ENCODE results near the gene SERP1. TPM values are rescaled to one million over a fixed set of nuclear protein-coding genes. Genes with fewer than 3 reads are reported as not detected.
A peak's percentile ranks its signal among the peaks of the same experiment; 100 is the strongest.

SERP1 gene
- polyA plus RNA-seq (2013), result 190 TPM

DNA sequence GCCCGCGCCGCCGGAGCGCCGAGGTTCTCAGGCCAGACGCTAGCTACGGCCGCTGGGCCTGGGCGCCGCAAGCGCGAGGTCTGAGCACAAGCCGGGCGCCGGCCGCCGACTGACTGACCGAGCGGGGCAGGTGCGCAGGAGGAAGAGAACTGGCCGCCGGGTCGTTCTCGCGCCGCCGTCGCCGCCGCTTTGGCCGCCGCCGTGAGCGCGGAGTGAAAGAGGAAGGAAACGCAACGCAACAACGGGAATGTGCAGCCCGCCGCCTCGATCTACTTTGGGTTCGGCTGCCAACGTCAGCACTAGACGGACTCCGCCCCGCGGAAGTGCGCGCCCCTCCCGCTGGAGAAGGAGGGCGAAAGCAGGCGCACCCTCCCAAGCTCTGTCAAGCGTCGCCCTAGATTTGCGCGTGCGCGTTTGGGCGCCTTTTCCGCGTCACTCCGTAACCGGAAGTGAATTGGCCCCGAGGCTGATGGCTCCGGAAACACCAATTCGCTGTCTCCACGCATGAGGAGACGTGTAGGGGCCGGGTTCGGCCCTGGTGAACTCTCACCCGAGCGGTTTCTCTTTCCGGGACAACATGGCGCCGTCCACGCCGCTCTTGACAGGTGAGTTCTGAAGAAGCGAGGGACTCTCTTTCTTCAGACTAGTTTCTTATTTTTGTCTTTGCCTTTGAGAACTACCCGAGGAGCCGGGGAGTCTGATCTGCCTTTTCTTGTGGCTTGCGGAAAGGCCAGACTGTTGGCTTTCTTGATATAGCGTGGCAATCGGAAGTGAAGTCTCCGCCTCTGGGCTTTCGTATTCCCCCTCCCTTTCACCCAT is at the start of gene SERP1, which contains the start of gene EIF2A:
Gene SERP1 (minus strand): TSS at position 271 of the 819 bp plus-strand sequence. CDS start 361 bp downstream, outside the sequence.
Gene EIF2A (plus strand): TSS at position 562 of the 819 bp plus-strand sequence. CDS start 16 bp downstream, at position 578.
- CTCF ChIA-PET, result interaction anchor here (0.7 to 0.8 kb wide), 2 partner anchors 30 to 56 kb away, joined by 3 read pairs; no protein-coding TSS in a partner anchor
- DNase-seq, result peak; percentile 99 to 100 (median 100)
- peaks cover 11 to 32% (median 24%) of the 10 kb centered on the region in 4 experiments for H3K4me1 ChIP-seq (ENCODE audit: control extremely low read depth in 1 of 4, control insufficient read depth in 4 of 4, insufficient read depth in 4 of 4, low read length in 3 of 4)

DNA sequence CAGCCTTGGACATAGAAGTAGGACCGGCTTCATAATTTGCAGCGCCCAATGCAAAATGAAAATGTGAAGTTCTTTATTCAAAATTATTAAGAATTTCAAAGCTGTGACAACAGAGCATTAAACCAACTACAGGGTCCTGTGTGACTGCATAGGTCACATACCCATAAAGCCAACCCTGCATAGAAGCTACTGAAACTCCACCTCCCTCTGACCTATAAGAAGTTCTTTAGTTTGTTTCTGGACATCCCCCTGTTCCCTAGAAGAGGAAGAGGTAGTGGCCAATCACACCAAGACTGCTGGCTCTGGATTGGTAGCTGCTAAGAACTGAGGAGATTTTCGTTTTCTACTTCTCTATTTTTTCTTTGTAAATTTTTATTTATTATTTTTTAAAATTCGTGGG is 47.9 kb upstream of the SERP1 start:
- no peaks in the 10 kb centered on the region for H3K9me3 ChIP-seq (ENCODE audit: control extremely low read depth in 1 of 5, control insufficient read depth in 4 of 5, insufficient read depth in 2 of 5, low read depth in 1 of 5, low read length in 4 of 5)
- H3K4me3 ChIP-seq (ENCODE audit: control insufficient read depth in 1 of 7, extremely low read depth in 1 of 7, insufficient read depth in 4 of 7, low read depth in 2 of 7, low read length in 6 of 7), result no peak overlapping the region
- ChIA-PET CTCF (interaction anchor here (1.1 to 2.4 kb wide), 5 partner anchors 9 to 66 kb away, joined by 3 to 6 read pairs (median 4); partner anchors contain the start of gene SELENOT), POLR2A (no interaction called here)
- no peak overlapping the region for H3K27ac ChIP-seq (ENCODE audit: insufficient read depth in 1 of 2, low read depth in 1 of 2, low read length in 2 of 2, poor library complexity in 1 of 2, severe bottlenecking in 2 of 2)
- no peaks in the 10 kb centered on the region for H3K4me1 ChIP-seq (ENCODE audit: control extremely low read depth in 1 of 4, control insufficient read depth in 4 of 4, insufficient read depth in 4 of 4, low read length in 3 of 4)
- H3K36me3 ChIP-seq (ENCODE audit: control insufficient read depth in 4 of 4, insufficient read depth in 4 of 4, low read length in 3 of 4), result peaks cover 0 to 2% (median 0%) of the 10 kb centered on the region in 4 experiments
- no CpG with 5 or more reads among the region's 4 CpGs for WGBS (ENCODE audit: insufficient coverage)
- no peaks in the 10 kb centered on the region for H3K27me3 ChIP-seq (replicated peaks in 2 of 5; ENCODE audit: control insufficient read depth in 4 of 5, insufficient read depth in 5 of 5, low read length in 4 of 5)
- DNase-seq, result no peak

More for the DNA sequence above, at the start of gene SERP1, which contains the start of gene EIF2A:
- H3K27me3 ChIP-seq (replicated peaks in 2 of 5; ENCODE audit: control insufficient read depth in 4 of 5, insufficient read depth in 5 of 5, low read length in 4 of 5), result no peaks in the 10 kb centered on the region
- peak within 1 kb of the TSS; percentile 99 for H3K27ac ChIP-seq (ENCODE audit: insufficient read depth in 1 of 2, low read depth in 1 of 2, low read length in 2 of 2, poor library complexity in 1 of 2, severe bottlenecking in 2 of 2)
- H3K36me3 ChIP-seq (ENCODE audit: control insufficient read depth in 4 of 4, insufficient read depth in 4 of 4, low read length in 3 of 4), result peaks cover 6 to 37% (median 12%) of the 10 kb centered on the region in 4 experiments
- H3K4me3 ChIP-seq (ENCODE audit: control insufficient read depth in 1 of 7, extremely low read depth in 1 of 7, insufficient read depth in 4 of 7, low read depth in 2 of 7, low read length in 6 of 7), result peak within 1 kb of the TSS; percentile 91 to 100 (median 96)
- WGBS (ENCODE audit: insufficient coverage), result under 1% methylated on average over 81 of the region's 86 CpGs
- no peaks in the 10 kb centered on the region for H3K9me3 ChIP-seq (ENCODE audit: control extremely low read depth in 1 of 5, control insufficient read depth in 4 of 5, insufficient read depth in 2 of 5, low read depth in 1 of 5, low read length in 4 of 5)
- POLR2A ChIA-PET, result interaction anchor here (0.6 to 1.4 kb wide), 9 partner anchors 15 to 537 kb away, joined by 3 to 4 read pairs (median 3); partner anchors contain the start of genes SELENOT, SIAH2 and TSC22D2

DNA sequence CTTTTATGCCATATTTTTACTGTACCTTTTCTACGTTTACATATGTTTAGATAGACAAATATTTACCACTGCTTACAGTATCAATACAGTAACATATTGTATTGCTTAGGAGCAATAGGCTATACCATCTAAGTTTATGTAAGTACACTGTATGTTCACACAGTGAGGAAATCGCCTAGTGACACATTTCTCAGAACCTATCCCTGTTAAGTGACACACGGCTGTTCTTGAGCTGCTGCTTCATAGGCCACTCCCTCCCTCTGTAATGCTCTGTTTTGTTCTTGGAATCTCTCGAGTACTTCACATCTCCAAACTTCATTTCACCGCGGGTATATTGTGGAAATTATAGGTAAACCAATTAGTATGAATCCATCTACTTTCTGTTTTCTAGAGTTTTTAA is 43.5 kb upstream of the SERP1 start:
- Histone ChIP-seq H3K27ac (ENCODE audit: insufficient read depth in 1 of 2, low read depth in 1 of 2, low read length in 2 of 2, poor library complexity in 1 of 2, severe bottlenecking in 2 of 2) (no peak overlapping the region), H3K4me3 (ENCODE audit: control insufficient read depth in 1 of 7, extremely low read depth in 1 of 7, insufficient read depth in 4 of 7, low read depth in 2 of 7, low read length in 6 of 7) (no peak overlapping the region), H3K36me3 (ENCODE audit: control insufficient read depth in 4 of 4, insufficient read depth in 4 of 4, low read length in 3 of 4) (peaks cover 4 to 12% (median 12%) of the 10 kb centered on the region in 4 experiments), H3K4me1 (ENCODE audit: control extremely low read depth in 1 of 4, control insufficient read depth in 4 of 4, insufficient read depth in 4 of 4, low read length in 3 of 4) (no peaks in the 10 kb centered on the region), H3K9me3 (ENCODE audit: control extremely low read depth in 1 of 5, control insufficient read depth in 4 of 5, insufficient read depth in 2 of 5, low read depth in 1 of 5, low read length in 4 of 5) (no peaks in the 10 kb centered on the region), H3K27me3 (replicated peaks in 2 of 5; ENCODE audit: control insufficient read depth in 4 of 5, insufficient read depth in 5 of 5, low read length in 4 of 5) (no peaks in the 10 kb centered on the region)
- no peak for DNase-seq
- WGBS (ENCODE audit: insufficient coverage), result no CpG with 5 or more reads among the region's 6 CpGs
- CTCF ChIA-PET, result interaction anchor here (1.0 to 1.9 kb wide), 5 partner anchors 11 to 275 kb away, joined by 3 to 5 read pairs (median 4); no protein-coding TSS in a partner anchor
- POLR2A ChIA-PET, result no interaction called here

DNA sequence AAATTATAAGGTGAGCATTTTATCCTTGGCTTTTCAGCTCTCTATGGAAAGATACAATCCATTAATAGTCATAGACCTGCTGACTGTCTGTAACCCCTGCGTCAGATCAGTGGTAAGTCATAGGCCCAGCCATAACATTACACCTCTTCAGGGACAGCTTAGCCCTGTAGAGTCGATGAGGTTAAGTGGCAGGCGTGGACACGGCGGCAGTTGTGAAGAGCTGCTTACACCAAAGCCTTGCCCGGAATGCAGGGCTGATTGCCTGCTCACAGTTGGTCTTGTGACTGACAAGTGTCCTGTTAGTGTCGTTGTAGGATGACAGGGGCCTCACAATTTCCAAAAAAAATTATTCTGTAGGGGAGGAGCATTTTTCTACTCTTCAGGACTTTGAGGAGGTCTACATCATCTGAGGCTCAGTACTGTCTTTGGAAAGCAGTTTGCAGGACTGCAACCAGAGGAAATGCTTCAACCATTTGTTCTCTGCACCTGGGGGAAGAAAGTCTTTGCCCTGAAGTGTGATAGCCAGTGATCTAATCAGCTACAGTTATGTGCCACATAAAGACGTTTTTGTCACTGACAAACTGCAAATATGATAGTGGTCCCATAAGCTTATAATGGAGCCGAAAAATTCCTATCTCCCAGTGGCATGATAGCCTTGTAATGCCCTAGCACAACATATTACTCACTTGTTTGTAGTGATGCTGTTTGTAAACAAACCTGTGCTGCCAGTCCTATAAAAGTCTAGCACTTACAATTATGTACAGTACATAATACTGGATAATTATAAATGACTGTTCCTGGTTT is 41.9 kb upstream of the SERP1 start:
- no peak for DNase-seq
- H3K4me1 ChIP-seq (ENCODE audit: control extremely low read depth in 1 of 4, control insufficient read depth in 4 of 4, insufficient read depth in 4 of 4, low read length in 3 of 4), result no peaks in the 10 kb centered on the region
- no peak overlapping the region for H3K27ac ChIP-seq (ENCODE audit: insufficient read depth in 1 of 2, low read depth in 1 of 2, low read length in 2 of 2, poor library complexity in 1 of 2, severe bottlenecking in 2 of 2)
- CTCF ChIA-PET, result interaction anchor here (0.8 to 1.9 kb wide), 8 partner anchors 10 to 133 kb away, joined by 3 to 5 read pairs (median 4); no protein-coding TSS in a partner anchor
- no peaks in the 10 kb centered on the region for H3K9me3 ChIP-seq (ENCODE audit: control extremely low read depth in 1 of 5, control insufficient read depth in 4 of 5, insufficient read depth in 2 of 5, low read depth in 1 of 5, low read length in 4 of 5)
- WGBS (ENCODE audit: insufficient coverage), result 82% methylated on average over 7 of the region's 9 CpGs
- H3K4me3 ChIP-seq (ENCODE audit: control insufficient read depth in 1 of 7, extremely low read depth in 1 of 7, insufficient read depth in 4 of 7, low read depth in 2 of 7, low read length in 6 of 7), result no peak overlapping the region
- peaks cover 14 to 22% (median 16%) of the 10 kb centered on the region in 4 experiments for H3K36me3 ChIP-seq (ENCODE audit: control insufficient read depth in 4 of 4, insufficient read depth in 4 of 4, low read length in 3 of 4)
- POLR2A ChIA-PET, result no interaction called here
- H3K27me3 ChIP-seq (replicated peaks in 2 of 5; ENCODE audit: control insufficient read depth in 4 of 5, insufficient read depth in 5 of 5, low read length in 4 of 5), result no peaks in the 10 kb centered on the region

DNA sequence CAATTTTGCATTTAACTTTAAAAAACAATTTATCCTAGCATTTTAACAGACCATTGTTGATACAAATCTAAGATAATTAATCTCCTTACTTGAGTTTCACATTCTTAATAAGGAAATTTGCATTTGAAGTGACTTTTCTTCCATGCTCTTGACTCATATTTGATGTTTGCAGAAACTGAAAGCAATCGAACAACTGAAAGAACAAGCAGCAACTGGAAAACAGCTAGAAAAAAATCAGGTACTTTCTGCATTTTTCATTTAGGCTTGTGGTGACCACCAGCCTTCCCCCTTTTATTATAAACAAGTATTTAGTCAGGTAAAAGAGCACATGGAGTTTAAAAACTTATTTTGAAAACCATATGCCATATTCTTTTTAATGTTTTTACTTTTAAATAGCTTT is 36.7 kb upstream of the SERP1 start:
- DNase-seq, result no peak
- ChIA-PET CTCF (interaction anchor here (1.0 kb wide), 1 partner anchor 15 kb away, joined by 3 read pairs; no protein-coding TSS in a partner anchor), POLR2A (interaction anchor here (1.3 kb wide), 1 partner anchor 20 kb away, joined by 3 read pairs; the partner anchor contains the start of gene SELENOT)
- Histone ChIP-seq H3K4me3 (ENCODE audit: control insufficient read depth in 1 of 7, extremely low read depth in 1 of 7, insufficient read depth in 4 of 7, low read depth in 2 of 7, low read length in 6 of 7) (no peak overlapping the region), H3K4me1 (ENCODE audit: control extremely low read depth in 1 of 4, control insufficient read depth in 4 of 4, insufficient read depth in 4 of 4, low read length in 3 of 4) (no peaks in the 10 kb centered on the region), H3K9me3 (ENCODE audit: control extremely low read depth in 1 of 5, control insufficient read depth in 4 of 5, insufficient read depth in 2 of 5, low read depth in 1 of 5, low read length in 4 of 5) (no peaks in the 10 kb centered on the region), H3K27ac (ENCODE audit: insufficient read depth in 1 of 2, low read depth in 1 of 2, low read length in 2 of 2, poor library complexity in 1 of 2, severe bottlenecking in 2 of 2) (no peak overlapping the region), H3K36me3 (ENCODE audit: control insufficient read depth in 4 of 4, insufficient read depth in 4 of 4, low read length in 3 of 4) (peaks cover 22 to 63% (median 34%) of the 10 kb centered on the region in 4 experiments), H3K27me3 (replicated peaks in 2 of 5; ENCODE audit: control insufficient read depth in 4 of 5, insufficient read depth in 5 of 5, low read length in 4 of 5) (no peaks in the 10 kb centered on the region)
- WGBS (ENCODE audit: insufficient coverage), result no CpG with 5 or more reads among the region's 1 CpG

DNA sequence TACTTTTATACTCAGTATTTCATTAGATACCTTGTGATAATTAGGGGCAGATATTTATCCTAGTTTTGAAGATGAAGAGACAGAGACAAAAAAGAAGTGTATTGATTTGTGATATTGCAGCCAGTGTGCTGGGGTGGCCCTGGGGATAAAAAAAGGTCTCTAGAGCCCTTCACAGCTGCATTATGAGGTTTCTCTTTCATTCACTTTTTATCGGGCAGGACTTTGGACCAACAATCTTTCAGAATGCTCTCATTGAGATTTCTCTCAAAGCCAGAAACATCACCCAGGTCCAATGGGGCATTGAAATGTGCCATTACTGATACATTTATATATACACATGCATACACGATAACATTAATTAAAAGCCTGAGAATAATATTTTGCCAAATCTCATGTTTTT is 36.3 kb upstream of the SERP1 start:
- 100% methylated on average over 1 of the region's 2 CpGs for WGBS (ENCODE audit: insufficient coverage)
- ChIA-PET POLR2A (interaction anchor here (1.3 kb wide), 1 partner anchor 21 kb away, joined by 3 read pairs; the partner anchor contains the start of gene SELENOT), CTCF (interaction anchor here (1.0 kb wide), 1 partner anchor 14 kb away, joined by 3 read pairs; no protein-coding TSS in a partner anchor)
- H3K4me1 ChIP-seq (ENCODE audit: control extremely low read depth in 1 of 4, control insufficient read depth in 4 of 4, insufficient read depth in 4 of 4, low read length in 3 of 4), result no peaks in the 10 kb centered on the region
- no peaks in the 10 kb centered on the region for H3K27me3 ChIP-seq (replicated peaks in 2 of 5; ENCODE audit: control insufficient read depth in 4 of 5, insufficient read depth in 5 of 5, low read length in 4 of 5)
- no peak for DNase-seq
- H3K9me3 ChIP-seq (ENCODE audit: control extremely low read depth in 1 of 5, control insufficient read depth in 4 of 5, insufficient read depth in 2 of 5, low read depth in 1 of 5, low read length in 4 of 5), result no peaks in the 10 kb centered on the region
- H3K4me3 ChIP-seq (ENCODE audit: control insufficient read depth in 1 of 7, extremely low read depth in 1 of 7, insufficient read depth in 4 of 7, low read depth in 2 of 7, low read length in 6 of 7), result no peak overlapping the region
- H3K36me3 ChIP-seq (ENCODE audit: control insufficient read depth in 4 of 4, insufficient read depth in 4 of 4, low read length in 3 of 4), result peaks cover 22 to 64% (median 33%) of the 10 kb centered on the region in 4 experiments
- no peak overlapping the region for H3K27ac ChIP-seq (ENCODE audit: insufficient read depth in 1 of 2, low read depth in 1 of 2, low read length in 2 of 2, poor library complexity in 1 of 2, severe bottlenecking in 2 of 2)

All from common myeloid progenitor, CD34-positive (primary cell).